SU-DHL-6 (cell line): ENCODE data around the gene AIG1.

Source experiments
- H2AFZ ChIP-seq: fragments of 200-600 bp; sonication (generic); 2 replicates; pipeline ENCODE4 v1.6.1; 2014; ENCODE audit warnings: low read depth, mild to moderate bottlenecking, moderate library complexity, mixed read lengths, antibody characterized with exemption, low read length; ENCODE audit not compliant: severe bottlenecking
- H3F3A ChIP-seq: fragments of 200-600 bp; shearing (Covaris generic); 2 replicates; pipeline ENCODE4 v1.6.0; 2016; ENCODE audit warnings: antibody characterized with exemption, mild to moderate bottlenecking; ENCODE audit not compliant: insufficient read depth
- H3K27ac ChIP-seq: fragments of 200-600 bp; sonication (generic); 2 replicates; pipeline ENCODE4 v1.5.1; 2016; ENCODE audit warnings: low read depth, mild to moderate bottlenecking, low read length, moderate library complexity, mixed read lengths
- H3K27me3 ChIP-seq: fragments of 200-600 bp; sonication (generic), shearing (Covaris generic); 2 replicates; pipeline ENCODE4 v1.6.0; 2014; ENCODE audit warnings: mild to moderate bottlenecking, low read length
- H3K36me3 ChIP-seq: fragments of 200-600 bp; sonication (generic); 2 replicates; pipeline ENCODE4 v1.6.1; 2014; ENCODE audit warnings: mild to moderate bottlenecking, low read length, mixed read lengths
- H3K4me2 ChIP-seq: fragments of 300-600, 200-600 bp; shearing (Covaris generic), sonication (generic); 2 replicates; pipeline ENCODE4 v1.6.0; 2014; ENCODE audit warnings: low read length, low read depth, mild to moderate bottlenecking; ENCODE audit not compliant: poor library complexity, severe bottlenecking
- H3K4me3 ChIP-seq: fragments of 200-600 bp; sonication (generic); 2 replicates; pipeline ENCODE4 v1.5.1; 2014; ENCODE audit warnings: antibody characterized with exemption, low read length, mild to moderate bottlenecking, mixed read lengths; ENCODE audit not compliant: insufficient read depth, poor library complexity, severe bottlenecking
- H3K79me2 ChIP-seq: fragments of 200-600 bp; sonication (generic); 2 replicates; pipeline ENCODE4 v1.6.1; 2014; ENCODE audit warnings: mild to moderate bottlenecking, low read length, moderate library complexity; ENCODE audit not compliant: insufficient read depth
- H3K9ac ChIP-seq: fragments of 200-600 bp; sonication (generic); 2 replicates; pipeline ENCODE4 v1.7.0; 2014; ENCODE audit warnings: mild to moderate bottlenecking, low read length
- H3K9me2 ChIP-seq: fragments of 200-600 bp; sonication (generic); replicated peaks from 2 replicates; pipeline ENCODE4 v1.6.1; 2014; ENCODE audit warnings: low read length; ENCODE audit not compliant: insufficient read depth
- H3K9me3 ChIP-seq: fragments of 200-600 bp; sonication (generic); 2 replicates; pipeline ENCODE4 v1.6.1; 2014; ENCODE audit warnings: low read length, mixed read lengths; ENCODE audit not compliant: insufficient read depth
- H4K20me1 ChIP-seq: fragments of 200-600 bp; sonication (generic); 2 replicates; pipeline ENCODE4 v1.6.1; 2014; ENCODE audit warnings: low read depth, mild to moderate bottlenecking, antibody characterized with exemption, low read length, moderate library complexity, mixed read lengths
- EZH2phosphoT487 ChIP-seq: fragments of 200-600 bp; sonication (generic), shearing (Covaris generic); conservative IDR thresholded peaks from 2 replicates; pipeline ENCODE4 v1.6.1; 2018; ENCODE audit warnings: mild to moderate bottlenecking, antibody characterized with exemption, low read length, moderate library complexity, mixed read lengths
- TF ChIP-seq, protein P1 (sequence below): fragments of 200-600 bp; sonication (generic); IDR thresholded peaks from one replicate; pipeline ENCODE4 v1.5.1; 2017; ENCODE audit warnings: antibody characterized with exemption, mild to moderate bottlenecking, low read length, moderate library complexity; ENCODE audit not compliant: insufficient read depth, poor library complexity, severe bottlenecking

The AIG1 gene

GRCh38 chr6:143060806-143061596 is at the start of gene AIG1:
Gene AIG1, plus strand, starts transcription at chr6:143060889. Its CDS starts 37 bp downstream, at chr6:143060926.
- no peak for TF ChIP-seq EZH2phosphoT487
- TF ChIP-seq, protein P1, sequence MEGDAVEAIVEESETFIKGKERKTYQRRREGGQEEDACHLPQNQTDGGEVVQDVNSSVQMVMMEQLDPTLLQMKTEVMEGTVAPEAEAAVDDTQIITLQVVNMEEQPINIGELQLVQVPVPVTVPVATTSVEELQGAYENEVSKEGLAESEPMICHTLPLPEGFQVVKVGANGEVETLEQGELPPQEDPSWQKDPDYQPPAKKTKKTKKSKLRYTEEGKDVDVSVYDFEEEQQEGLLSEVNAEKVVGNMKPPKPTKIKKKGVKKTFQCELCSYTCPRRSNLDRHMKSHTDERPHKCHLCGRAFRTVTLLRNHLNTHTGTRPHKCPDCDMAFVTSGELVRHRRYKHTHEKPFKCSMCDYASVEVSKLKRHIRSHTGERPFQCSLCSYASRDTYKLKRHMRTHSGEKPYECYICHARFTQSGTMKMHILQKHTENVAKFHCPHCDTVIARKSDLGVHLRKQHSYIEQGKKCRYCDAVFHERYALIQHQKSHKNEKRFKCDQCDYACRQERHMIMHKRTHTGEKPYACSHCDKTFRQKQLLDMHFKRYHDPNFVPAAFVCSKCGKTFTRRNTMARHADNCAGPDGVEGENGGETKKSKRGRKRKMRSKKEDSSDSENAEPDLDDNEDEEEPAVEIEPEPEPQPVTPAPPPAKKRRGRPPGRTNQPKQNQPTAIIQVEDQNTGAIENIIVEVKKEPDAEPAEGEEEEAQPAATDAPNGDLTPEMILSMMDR = no peak
- Histone ChIP-seq H3K27ac (no peak within 1 kb of the TSS), H3K4me2 (peak within 1 kb of the TSS; percentile 66), H3K9me2 (no peaks in the 10 kb centered on the region), H3K36me3 (no peaks in the 10 kb centered on the region), H2AFZ (peak within 1 kb of the TSS; percentile 94), H3K9me3 (no peaks in the 10 kb centered on the region), H3K9ac (peak within 1 kb of the TSS; percentile 58), H3K27me3 (no peaks in the 10 kb centered on the region), H3F3A (peaks cover 6% of the 10 kb centered on the region), H3K4me3 (peak within 1 kb of the TSS; percentile 58), H3K79me2 (no peaks in the 10 kb centered on the region), H4K20me1 (no peaks in the 10 kb centered on the region)

GRCh38 chr6:143014764-143015163 is 45.9 kb upstream of the AIG1 start:
- H3K4me2 ChIP-seq = no peak overlapping the region
- no peaks in the 10 kb centered on the region for H3K27me3 ChIP-seq
- H4K20me1 ChIP-seq = no peaks in the 10 kb centered on the region
- no peak for TF ChIP-seq EZH2phosphoT487
- TF ChIP-seq, protein P1 = no peak
- H3K9me2 ChIP-seq = no peaks in the 10 kb centered on the region
- no peak overlapping the region for H3K27ac ChIP-seq
- no peaks in the 10 kb centered on the region for H3K36me3 ChIP-seq
- H3K9ac ChIP-seq = no peak overlapping the region
- H2AFZ ChIP-seq = no peak overlapping the region
- no peaks in the 10 kb centered on the region for H3K79me2 ChIP-seq
- H3F3A ChIP-seq = no peaks in the 10 kb centered on the region
- H3K4me3 ChIP-seq = no peak overlapping the region
- H3K9me3 ChIP-seq = no peaks in the 10 kb centered on the region

DNA sequence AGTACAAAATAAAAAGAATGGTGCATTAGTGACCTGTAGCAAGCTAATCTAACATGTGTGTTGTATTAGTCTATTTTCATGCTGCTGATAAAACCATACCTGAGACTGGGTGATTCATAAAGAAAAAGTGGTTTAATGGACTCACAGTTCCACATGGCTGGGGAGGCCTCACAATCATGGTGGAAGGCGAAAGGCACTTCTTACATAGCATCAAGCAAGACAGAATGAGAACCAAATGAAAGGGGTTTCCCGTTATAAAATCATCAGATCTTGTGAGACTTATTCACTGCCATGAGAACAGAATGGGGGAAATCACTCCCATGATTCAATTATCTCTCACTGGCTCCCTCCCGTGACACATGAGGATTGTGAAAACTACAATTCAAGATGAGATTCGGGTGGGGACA is 45.4 kb upstream of the AIG1 start:
- Histone ChIP-seq H3K79me2 (no peaks in the 10 kb centered on the region), H3K9me2 (no peaks in the 10 kb centered on the region), H2AFZ (no peak overlapping the region), H3K9ac (no peak overlapping the region), H3K4me3 (no peak overlapping the region), H3K27me3 (no peaks in the 10 kb centered on the region), H3K27ac (no peak overlapping the region), H3K36me3 (no peaks in the 10 kb centered on the region), H3K9me3 (no peaks in the 10 kb centered on the region), H4K20me1 (no peaks in the 10 kb centered on the region), H3K4me2 (no peak overlapping the region), H3F3A (no peaks in the 10 kb centered on the region)
- no peak for TF ChIP-seq EZH2phosphoT487
- TF ChIP-seq, protein P1 = no peak
